Mesodermal cell (in vitro differentiated cells): ENCODE results near the gene PHF24.
"Not testable (repeated sequence)": the region's sequence is repeated elsewhere in the genome, so short reads cannot be mapped to it uniquely, and the experiment has no call there.

ENCODE experiments used
- H3K27ac ChIP-seq: 2 replicates; pipeline ENCODE4 v1.7.0; 2013; ENCODE audit warnings: mild to moderate bottlenecking, low read depth, low read length, moderate library complexity; ENCODE audit not compliant: severe bottlenecking
- H3K36me3 ChIP-seq: 2 replicates; pipeline ENCODE4 v1.7.1; 2013; ENCODE audit warnings: mild to moderate bottlenecking, low read length, moderate library complexity; ENCODE audit not compliant: control insufficient read depth, insufficient read depth
- H3K4me1 ChIP-seq: one replicate; pipeline ENCODE4 v1.7.1; 2013; ENCODE audit warnings: mild to moderate bottlenecking, low read length; ENCODE audit not compliant: insufficient read depth, control insufficient read depth, poor library complexity, severe bottlenecking
- H3K4me3 ChIP-seq: 2 replicates; pipeline ENCODE4 v1.7.0; 2013; ENCODE audit warnings: low read length, control low read depth, mild to moderate bottlenecking; ENCODE audit not compliant: insufficient read depth, poor library complexity, severe bottlenecking; ENCODE audit errors: extremely low read depth
- H3K9me3 ChIP-seq: 2 replicates; pipeline ENCODE4 v1.7.1; 2013; ENCODE audit warnings: mild to moderate bottlenecking, low read length, moderate library complexity; ENCODE audit not compliant: control insufficient read depth
- WGBS, 2 experiments: methylation state at CpG; one replicate each; pipeline ENCODE4 v1.1.5; 2013; ENCODE audit warnings: missing lambda C conversion rate in 2 of 2; ENCODE audit not compliant: insufficient coverage in 2 of 2; 5-methylcytosine and 5-hydroxymethylcytosine counted together

Gene PHF24

GRCh38 chr9:34999576-34999975, 41.5 kb downstream of the PHF24 start:
- Histone ChIP-seq H3K36me3 (peaks cover 31% of the 10 kb centered on the region), H3K27ac (no peak overlapping the region), H3K9me3 (no peaks in the 10 kb centered on the region), H3K4me1 (peaks cover 49% of the 10 kb centered on the region), H3K4me3 (no peak overlapping the region)
- WGBS, 2 experiments: 92 to 100% methylated on average over 2 of the region's 2 CpGs

DNA sequence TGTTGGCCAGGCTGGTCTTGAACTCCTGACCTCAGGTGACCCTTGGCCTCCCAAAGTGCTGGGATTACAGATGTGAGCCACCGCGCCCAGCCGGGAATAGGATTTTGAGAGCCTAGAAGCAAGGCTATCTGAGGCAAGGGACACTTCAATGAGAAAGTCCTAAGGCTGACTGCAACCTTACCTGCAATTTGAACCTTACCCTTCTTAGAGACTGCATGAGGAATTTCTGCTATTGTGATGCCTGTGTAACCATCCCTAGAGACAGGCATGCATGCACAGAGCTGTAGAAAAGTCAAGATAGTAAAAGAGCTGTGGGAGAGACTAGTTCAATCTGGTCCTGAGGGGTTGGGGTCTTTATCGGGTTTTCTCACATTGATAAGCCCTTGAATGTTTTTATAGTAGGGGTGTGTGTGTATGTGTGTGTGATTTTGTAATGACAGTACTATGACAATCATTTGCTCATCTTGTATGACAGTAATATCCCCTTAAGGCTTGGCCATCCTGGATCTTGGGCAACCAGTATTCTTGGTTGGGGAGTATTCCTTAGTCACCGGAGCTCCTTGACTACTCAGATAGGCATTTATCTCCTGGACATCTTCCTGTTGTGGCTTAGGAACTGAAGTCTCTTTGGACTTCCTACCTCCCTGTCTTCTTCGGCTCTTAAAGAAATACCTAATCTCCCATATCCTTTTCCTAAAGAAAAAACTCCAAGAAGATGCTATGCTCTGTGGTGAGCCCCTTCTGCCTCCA, 42.6 kb downstream of the PHF24 start:
- no peak overlapping the region for H3K27ac ChIP-seq

GRCh38 chr9:35001285-35001677, 43.2 kb downstream of the PHF24 start:
- Histone ChIP-seq H3K27ac (no peak overlapping the region), H3K4me1 (peaks cover 32% of the 10 kb centered on the region), H3K9me3 (no peaks in the 10 kb centered on the region), H3K4me3 (no peak overlapping the region), H3K36me3 (peaks cover 21% of the 10 kb centered on the region)
- 88% methylated on average over 1 of the region's 2 CpGs; no CpG with 5 or more reads in 1 of the 2 experiments for WGBS, 2 experiments

More for the DNA sequence above, 42.6 kb downstream of the PHF24 start:
- H3K4me3 ChIP-seq: no peak overlapping the region
- no peaks in the 10 kb centered on the region for H3K9me3 ChIP-seq
- peaks cover 37% of the 10 kb centered on the region for H3K4me1 ChIP-seq
- peaks cover 26% of the 10 kb centered on the region for H3K36me3 ChIP-seq
- 87 to 98% methylated on average over 4 to 6 of the region's 6 CpGs for WGBS, 2 experiments

- H3K4me3 ChIP-seq: no peak overlapping the region
- H3K4me1 ChIP-seq: peaks cover 29% of the 10 kb centered on the region
- no peaks in the 10 kb centered on the region for H3K9me3 ChIP-seq
- H3K27ac ChIP-seq: no peak overlapping the region
- WGBS, 2 experiments: 80 to 100% methylated on average over 1 to 2 of the region's 2 CpGs
- peaks cover 14% of the 10 kb centered on the region for H3K36me3 ChIP-seq
Measured at GRCh38 chr9:35001803-35002502, 43.9 kb downstream of the PHF24 start.

- peaks cover 8% of the 10 kb centered on the region for H3K36me3 ChIP-seq
- H3K27ac ChIP-seq: no peak overlapping the region
- H3K9me3 ChIP-seq: no peaks in the 10 kb centered on the region
- peaks cover 29% of the 10 kb centered on the region for H3K4me1 ChIP-seq
- no peak overlapping the region for H3K4me3 ChIP-seq
Measured at GRCh38 chr9:35002623-35003022, 44.5 kb downstream of the PHF24 start.

- WGBS, 2 experiments: 91% methylated on average over 8 to 13 of the region's 14 CpGs
- H3K36me3 ChIP-seq, H3K4me3 ChIP-seq, H3K9me3 ChIP-seq, H3K27ac ChIP-seq: not testable (repeated sequence)
- H3K4me1 ChIP-seq: peaks cover 23% of the 10 kb centered on the region
Measured at GRCh38 chr9:35004299-35004698, 46.2 kb downstream of the PHF24 start.

- Histone ChIP-seq H3K36me3 (peaks cover 25% of the 10 kb centered on the region), H3K4me1 (no peaks in the 10 kb centered on the region), H3K27ac (no peak overlapping the region), H3K9me3 (peaks cover 21% of the 10 kb centered on the region), H3K4me3 (no peak overlapping the region)
- 91 to 96% methylated on average over 3 of the region's 3 CpGs for WGBS, 2 experiments
Measured at GRCh38 chr9:35010351-35010958, 52.4 kb downstream of the PHF24 start.

GRCh38 chr9:35014517-35014916, 56.4 kb downstream of the PHF24 start:
- no peak overlapping the region for H3K4me3 ChIP-seq
- 83% methylated on average over 1 of the region's 2 CpGs; no CpG with 5 or more reads in 1 of the 2 experiments for WGBS, 2 experiments
- peaks cover 33% of the 10 kb centered on the region for H3K36me3 ChIP-seq
- H3K9me3 ChIP-seq: peaks cover 38% of the 10 kb centered on the region
- no peaks in the 10 kb centered on the region for H3K4me1 ChIP-seq
- no peak overlapping the region for H3K27ac ChIP-seq

DNA sequence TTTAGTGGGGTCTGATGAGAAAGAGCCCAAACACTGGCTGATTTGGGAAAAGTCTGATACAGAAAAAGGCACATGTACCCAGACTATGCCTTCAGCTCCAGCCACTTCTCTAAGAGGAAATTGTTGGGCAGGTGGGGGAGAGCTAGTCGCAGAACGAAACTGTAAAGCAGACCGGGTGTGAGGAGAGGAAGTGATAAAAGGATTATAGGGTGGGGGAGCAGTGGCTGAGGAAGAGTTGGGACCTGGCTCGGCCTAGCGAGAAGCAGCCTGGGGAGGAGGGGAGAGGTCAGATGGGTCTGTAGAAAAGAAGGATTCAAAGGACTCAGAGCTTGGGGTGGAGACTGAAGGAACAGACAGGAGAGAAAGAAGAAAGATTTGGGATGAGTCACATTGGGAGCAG, 65.4 kb downstream of the PHF24 start:
- H3K4me3 ChIP-seq, H3K27ac ChIP-seq: not testable (repeated sequence)
- WGBS, 2 experiments: 72 to 83% methylated on average over 2 to 5 of the region's 5 CpGs
- peaks cover 11% of the 10 kb centered on the region for H3K9me3 ChIP-seq
- peaks cover 12% of the 10 kb centered on the region for H3K36me3 ChIP-seq
- H3K4me1 ChIP-seq: peaks cover 29% of the 10 kb centered on the region

DNA sequence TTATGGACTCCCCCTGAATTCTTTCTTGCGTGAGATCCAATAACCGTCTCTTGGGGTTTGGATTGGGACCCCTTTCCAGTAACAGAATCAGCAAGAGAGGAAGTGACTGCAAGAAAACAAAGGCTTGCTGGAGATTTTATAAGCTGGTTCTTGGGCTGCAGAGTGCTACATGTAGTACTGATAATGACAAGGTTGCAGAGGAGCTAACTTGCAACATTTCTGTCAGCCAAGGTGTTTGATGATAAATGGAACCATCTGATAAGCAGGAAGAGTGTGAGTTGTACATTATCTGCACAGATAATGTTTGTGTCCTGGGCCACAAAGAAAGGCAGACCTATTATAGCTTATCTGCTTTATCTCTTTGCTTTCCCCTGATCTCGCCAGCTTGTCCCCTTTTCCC, 68.6 kb downstream of the PHF24 start:
- WGBS, 2 experiments: 48 to 93% methylated on average over 2 to 3 of the region's 3 CpGs
- H3K27ac ChIP-seq: peak overlapping the region; percentile 90
- peaks cover 8% of the 10 kb centered on the region for H3K36me3 ChIP-seq
- no peak overlapping the region for H3K4me3 ChIP-seq
- H3K4me1 ChIP-seq: peaks cover 29% of the 10 kb centered on the region
- peaks cover 19% of the 10 kb centered on the region for H3K9me3 ChIP-seq
